ENCODE data around the gene INO80B. TPM values are rescaled to one million over a fixed set of nuclear protein-coding genes. Genes with fewer than 3 reads are reported as not detected.

INO80B gene
- total RNA-seq, 1 donor, result 13.5 TPM

DNA sequence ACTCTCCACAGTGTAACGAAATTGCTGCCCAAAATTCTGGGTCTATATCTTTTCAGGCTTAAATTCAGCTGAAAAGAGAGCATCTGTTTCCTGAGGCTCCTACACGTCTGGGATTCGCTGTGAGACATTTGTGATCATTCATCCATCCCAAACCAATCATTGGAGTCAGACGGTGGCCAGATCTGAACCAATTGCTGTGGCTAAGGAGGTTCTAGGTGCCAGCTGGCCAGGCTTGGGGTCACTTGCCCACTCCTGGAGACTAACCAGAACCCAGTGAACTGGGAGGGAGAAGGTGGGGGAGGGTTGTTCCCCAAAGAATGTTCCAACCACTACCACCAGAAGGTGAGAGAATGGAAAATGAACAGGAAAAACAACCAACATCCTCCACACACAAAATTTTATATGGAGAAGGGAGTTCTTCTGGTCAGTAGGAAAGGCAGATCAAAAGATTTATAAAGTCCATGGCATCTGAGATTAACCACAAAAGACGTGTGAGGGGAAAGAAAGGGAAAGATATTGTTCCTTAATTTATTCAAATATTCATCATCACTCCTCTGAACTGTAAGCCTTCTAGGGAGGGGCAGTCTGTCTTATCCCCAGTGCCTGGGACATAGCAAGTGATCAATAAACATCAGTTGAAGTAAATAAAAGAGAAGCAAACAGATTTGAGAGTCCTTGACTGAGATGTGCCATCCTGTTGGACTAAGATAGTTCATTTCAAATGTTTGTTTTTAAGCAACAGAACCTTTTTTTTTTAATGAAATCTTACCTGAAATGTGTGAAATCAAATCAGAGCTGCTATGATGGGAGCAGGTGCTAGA lies 10.2 kb upstream of the INO80B start:
- TF ChIP-seq, protein P1, sequence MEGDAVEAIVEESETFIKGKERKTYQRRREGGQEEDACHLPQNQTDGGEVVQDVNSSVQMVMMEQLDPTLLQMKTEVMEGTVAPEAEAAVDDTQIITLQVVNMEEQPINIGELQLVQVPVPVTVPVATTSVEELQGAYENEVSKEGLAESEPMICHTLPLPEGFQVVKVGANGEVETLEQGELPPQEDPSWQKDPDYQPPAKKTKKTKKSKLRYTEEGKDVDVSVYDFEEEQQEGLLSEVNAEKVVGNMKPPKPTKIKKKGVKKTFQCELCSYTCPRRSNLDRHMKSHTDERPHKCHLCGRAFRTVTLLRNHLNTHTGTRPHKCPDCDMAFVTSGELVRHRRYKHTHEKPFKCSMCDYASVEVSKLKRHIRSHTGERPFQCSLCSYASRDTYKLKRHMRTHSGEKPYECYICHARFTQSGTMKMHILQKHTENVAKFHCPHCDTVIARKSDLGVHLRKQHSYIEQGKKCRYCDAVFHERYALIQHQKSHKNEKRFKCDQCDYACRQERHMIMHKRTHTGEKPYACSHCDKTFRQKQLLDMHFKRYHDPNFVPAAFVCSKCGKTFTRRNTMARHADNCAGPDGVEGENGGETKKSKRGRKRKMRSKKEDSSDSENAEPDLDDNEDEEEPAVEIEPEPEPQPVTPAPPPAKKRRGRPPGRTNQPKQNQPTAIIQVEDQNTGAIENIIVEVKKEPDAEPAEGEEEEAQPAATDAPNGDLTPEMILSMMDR (IDR thresholded peaks at IDR 0.05; ENCODE audit: insufficient read depth, low read length), result no peak
- no peak overlapping the region for H3K4me3 ChIP-seq (ENCODE audit: low read depth, low read length)
- no peak for DNase-seq (ENCODE audit: low read depth)

DNA sequence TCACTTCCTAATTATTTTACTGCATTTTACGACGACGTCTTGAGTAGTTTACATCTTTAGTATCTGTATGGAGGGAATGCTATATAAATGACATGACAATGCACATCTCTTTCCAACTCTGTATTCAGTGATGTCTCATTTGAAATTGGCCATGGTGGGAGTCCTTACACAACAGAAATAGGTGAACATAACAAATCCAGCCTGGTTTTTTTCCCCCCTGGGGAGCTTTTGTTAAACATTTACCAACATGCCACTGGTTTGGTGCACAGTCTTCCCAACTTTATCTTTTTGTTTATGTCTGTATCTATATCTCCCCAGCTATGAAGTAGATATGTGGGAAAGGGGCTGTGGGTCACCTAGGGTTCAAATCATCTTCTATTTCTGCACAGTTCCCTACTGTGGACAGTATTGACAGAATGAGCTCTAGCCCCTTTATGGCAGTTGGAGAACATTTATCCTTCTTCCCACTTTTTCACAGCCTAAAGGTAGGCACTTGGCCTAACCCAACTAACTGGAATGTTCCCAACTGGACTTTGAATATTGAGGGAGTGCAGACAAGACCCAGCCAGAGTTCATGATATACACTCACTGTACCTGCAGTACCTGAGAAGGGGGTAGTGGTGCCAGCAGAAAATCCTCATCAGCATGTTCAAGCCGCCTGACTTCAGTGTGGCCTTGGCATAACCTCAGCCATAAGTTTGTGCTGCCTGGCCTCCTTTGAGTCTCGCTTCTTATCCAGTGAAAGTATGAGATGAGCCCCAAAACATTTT lies 7.5 kb upstream of the INO80B start:
- DNase-seq (ENCODE audit: low read depth), result no peak
- no peak overlapping the region for H3K4me3 ChIP-seq (ENCODE audit: low read depth, low read length)
- TF ChIP-seq, protein P1 (IDR thresholded peaks at IDR 0.05; ENCODE audit: insufficient read depth, low read length), result no peak

DNA sequence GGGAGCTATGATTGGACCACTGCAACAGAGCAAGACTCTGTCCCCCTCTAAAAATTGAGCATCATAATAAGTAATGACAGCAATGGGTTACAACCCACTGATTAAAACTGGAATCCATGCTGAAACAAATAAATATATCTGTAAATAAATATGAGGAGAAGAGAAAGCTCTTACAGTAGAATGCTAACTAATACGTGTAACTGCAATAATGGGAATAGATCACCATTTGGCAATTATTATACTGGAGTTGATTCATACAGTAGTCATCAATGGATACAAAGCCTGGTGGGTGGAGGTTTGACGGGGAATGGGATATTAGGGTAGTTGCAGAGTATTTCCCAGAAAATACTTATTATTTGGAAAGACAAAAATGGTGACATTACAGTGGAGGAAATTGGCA lies 6.1 kb upstream of the INO80B start:
- no peak overlapping the region for H3K4me3 ChIP-seq (ENCODE audit: low read depth, low read length)
- no peak for DNase-seq (ENCODE audit: low read depth)
- TF ChIP-seq, protein P1 (IDR thresholded peaks at IDR 0.05; ENCODE audit: insufficient read depth, low read length), result no peak

DNA sequence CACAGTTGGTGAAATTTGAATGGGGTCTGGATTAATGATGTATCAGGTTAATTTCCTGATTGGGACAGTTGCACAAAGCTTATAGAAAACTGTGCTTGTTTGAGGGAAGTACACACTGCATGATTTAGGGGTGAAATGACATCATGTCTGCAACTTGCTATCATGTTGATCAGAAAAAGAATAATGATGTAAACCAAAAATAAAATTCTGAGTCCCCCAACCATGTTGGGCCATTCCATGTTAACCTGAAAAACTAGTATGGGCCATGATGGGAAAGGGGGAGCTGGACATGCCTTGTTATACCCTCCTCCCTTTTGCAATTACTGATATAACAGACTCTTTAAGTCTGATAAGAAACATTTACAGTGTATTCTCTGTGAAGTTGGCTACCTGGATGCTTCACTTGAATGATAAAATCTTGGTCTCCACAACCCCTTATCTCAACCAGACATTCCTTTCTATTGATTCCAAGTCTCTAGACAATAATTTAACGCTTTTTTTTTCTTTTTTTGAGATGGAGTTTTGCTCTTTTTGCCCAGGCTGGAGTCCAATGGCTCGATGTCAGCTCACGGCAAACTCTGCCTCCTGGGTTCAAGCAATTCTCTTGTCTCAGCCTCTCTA lies 4.2 kb upstream of the INO80B start:
- no peak overlapping the region for H3K4me3 ChIP-seq (ENCODE audit: low read depth, low read length)
- TF ChIP-seq, protein P1 (IDR thresholded peaks at IDR 0.05; ENCODE audit: insufficient read depth, low read length), result no peak
- no peak for DNase-seq (ENCODE audit: low read depth)

DNA sequence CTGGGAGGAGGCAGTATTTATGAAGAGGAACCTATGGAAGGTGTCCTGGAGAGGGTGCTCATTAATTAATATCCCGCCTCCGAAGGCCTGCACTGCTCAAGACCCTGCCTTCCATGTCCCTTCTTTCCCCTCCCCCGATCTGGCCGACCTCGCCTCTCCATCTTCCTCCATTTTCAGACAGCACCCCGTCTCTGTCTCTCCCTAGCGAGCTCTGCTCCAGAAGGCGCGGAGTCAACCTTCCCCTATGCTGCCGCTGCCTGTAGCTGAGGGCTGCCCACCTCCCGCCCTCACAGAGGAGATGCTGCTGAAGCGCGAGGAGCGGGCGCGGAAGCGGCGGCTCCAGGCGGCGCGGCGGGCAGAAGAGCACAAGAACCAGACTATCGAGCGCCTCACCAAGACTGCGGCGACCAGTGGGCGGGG lies 2.3 kb downstream of the INO80B start:
- DNase-seq (ENCODE audit: low read depth), result no peak
- H3K4me3 ChIP-seq (ENCODE audit: low read depth, low read length), result peak overlapping the region; percentile 74
- TF ChIP-seq, protein P1 (IDR thresholded peaks at IDR 0.05; ENCODE audit: insufficient read depth, low read length), result no peak

DNA sequence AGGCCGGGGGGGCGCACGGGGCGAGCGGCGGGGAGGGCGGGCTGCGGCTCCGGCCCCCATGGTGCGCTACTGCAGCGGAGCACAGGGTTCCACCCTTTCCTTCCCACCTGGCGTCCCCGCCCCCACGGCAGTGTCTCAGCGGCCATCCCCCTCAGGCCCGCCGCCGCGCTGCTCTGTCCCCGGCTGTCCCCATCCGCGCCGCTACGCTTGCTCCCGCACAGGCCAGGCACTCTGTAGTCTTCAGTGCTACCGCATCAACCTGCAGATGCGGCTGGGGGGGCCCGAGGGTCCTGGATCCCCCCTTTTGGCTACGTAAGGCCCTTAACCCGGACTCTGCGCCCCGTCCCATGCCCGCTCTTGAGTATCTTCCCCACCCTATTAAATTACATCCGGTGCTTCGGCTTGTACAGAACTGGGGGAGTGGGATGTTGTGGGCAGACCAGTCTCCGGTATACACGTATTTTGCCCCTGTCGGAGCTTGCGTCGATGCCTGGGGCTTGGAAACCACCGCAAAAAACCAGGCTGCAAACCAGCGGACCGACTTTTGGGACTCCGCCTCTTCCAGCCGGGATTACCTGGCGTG lies 2.8 kb downstream of the INO80B start:
- TF ChIP-seq, protein P1 (IDR thresholded peaks at IDR 0.05; ENCODE audit: insufficient read depth, low read length), result no peak
- H3K4me3 ChIP-seq (ENCODE audit: low read depth, low read length), result peak overlapping the region; percentile 74
- DNase-seq (ENCODE audit: low read depth), result no peak
